ENCODE measurements around the gene CDK5RAP1. TPM values are rescaled to one million over a fixed set of nuclear protein-coding genes. Genes with fewer than 3 reads are reported as not detected.

Gene CDK5RAP1
- total and polyA plus RNA-seq, 9 of the 15 experiments (the other 6 are each of a cell fraction or from before 2014, with no cell fraction given) = 41.6 to 127 (median 58.3) TPM

- TF ChIP-seq, protein P1, sequence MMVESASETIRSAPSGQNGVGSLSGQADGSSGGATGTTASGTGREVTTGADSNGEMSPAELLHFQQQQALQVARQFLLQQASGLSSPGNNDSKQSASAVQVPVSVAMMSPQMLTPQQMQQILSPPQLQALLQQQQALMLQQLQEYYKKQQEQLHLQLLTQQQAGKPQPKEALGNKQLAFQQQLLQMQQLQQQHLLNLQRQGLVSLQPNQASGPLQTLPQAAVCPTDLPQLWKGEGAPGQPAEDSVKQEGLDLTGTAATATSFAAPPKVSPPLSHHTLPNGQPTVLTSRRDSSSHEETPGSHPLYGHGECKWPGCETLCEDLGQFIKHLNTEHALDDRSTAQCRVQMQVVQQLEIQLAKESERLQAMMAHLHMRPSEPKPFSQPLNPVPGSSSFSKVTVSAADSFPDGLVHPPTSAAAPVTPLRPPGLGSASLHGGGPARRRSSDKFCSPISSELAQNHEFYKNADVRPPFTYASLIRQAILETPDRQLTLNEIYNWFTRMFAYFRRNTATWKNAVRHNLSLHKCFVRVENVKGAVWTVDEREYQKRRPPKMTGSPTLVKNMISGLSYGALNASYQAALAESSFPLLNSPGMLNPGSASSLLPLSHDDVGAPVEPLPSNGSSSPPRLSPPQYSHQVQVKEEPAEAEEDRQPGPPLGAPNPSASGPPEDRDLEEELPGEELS (CRISPR knock-in tag; IDR thresholded peaks at IDR 0.05; ENCODE audit: borderline replicate concordance) = no peak
- TF ChIP-seq TFE3 (CRISPR knock-in tag; IDR thresholded peaks at IDR 0.05) (no peak), PHF8 (IDR thresholded peaks at IDR 0.05; ENCODE audit: borderline replicate concordance, low read length) (no peak), ELF2 (CRISPR knock-in tag; IDR thresholded peaks at IDR 0.05) (no peak)
- TF ChIP-seq, protein P2, sequence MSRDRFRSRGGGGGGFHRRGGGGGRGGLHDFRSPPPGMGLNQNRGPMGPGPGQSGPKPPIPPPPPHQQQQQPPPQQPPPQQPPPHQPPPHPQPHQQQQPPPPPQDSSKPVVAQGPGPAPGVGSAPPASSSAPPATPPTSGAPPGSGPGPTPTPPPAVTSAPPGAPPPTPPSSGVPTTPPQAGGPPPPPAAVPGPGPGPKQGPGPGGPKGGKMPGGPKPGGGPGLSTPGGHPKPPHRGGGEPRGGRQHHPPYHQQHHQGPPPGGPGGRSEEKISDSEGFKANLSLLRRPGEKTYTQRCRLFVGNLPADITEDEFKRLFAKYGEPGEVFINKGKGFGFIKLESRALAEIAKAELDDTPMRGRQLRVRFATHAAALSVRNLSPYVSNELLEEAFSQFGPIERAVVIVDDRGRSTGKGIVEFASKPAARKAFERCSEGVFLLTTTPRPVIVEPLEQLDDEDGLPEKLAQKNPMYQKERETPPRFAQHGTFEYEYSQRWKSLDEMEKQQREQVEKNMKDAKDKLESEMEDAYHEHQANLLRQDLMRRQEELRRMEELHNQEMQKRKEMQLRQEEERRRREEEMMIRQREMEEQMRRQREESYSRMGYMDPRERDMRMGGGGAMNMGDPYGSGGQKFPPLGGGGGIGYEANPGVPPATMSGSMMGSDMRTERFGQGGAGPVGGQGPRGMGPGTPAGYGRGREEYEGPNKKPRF (IDR thresholded peaks at IDR 0.05; ENCODE audit: low read depth, low read length) = no peak
These were observed 28.3 kb downstream of the CDK5RAP1 start (continued) for GRCh38 chr20:33372993-33373441.
